Sigmoid colon (tissue), 7 donors: ENCODE results near the gene TCF12. TPM values are rescaled to one million over a fixed set of nuclear protein-coding genes. Genes with fewer than 3 reads are reported as not detected.

ENCODE experiments used
- DNase-seq: peaks from one replicate; pipeline ENCODE4 v3.0.0-alpha.2; 2019
- H3K27ac ChIP-seq, 4 donors: fragments of 200-600 bp; sonication (generic); one replicate each; pipeline ENCODE4 v1.5.1; 2016 to 2019; ENCODE audit warnings: mild to moderate bottlenecking in 1 of 4
- H3K27me3 ChIP-seq, 3 donors: fragments of 200-600 bp; sonication (generic); one replicate each; pipeline ENCODE4 v1.5.1; 2019; ENCODE audit warnings: mild to moderate bottlenecking in 1 of 3
- H3K36me3 ChIP-seq, 4 donors: fragments of 200-600 bp; sonication (generic); one replicate each; pipeline ENCODE4 v1.5.1; 2016 to 2019
- H3K4me1 ChIP-seq, 4 donors: fragments of 200-600 bp; sonication (generic); one replicate each; pipeline ENCODE4 v1.5.1; 2017 to 2019
- H3K4me3 ChIP-seq, 4 donors: fragments of 200-600 bp; sonication (generic); one replicate each; pipeline ENCODE4 v1.5.1; 2017 to 2019; ENCODE audit warnings: mild to moderate bottlenecking in 2 of 4, moderate library complexity in 1 of 4
- H3K9me3 ChIP-seq, 4 donors: fragments of 200-600 bp in 3 of 4; sonication (generic) in 3 of 4; one replicate each; pipeline versions ENCODE4 v1.5.1 to v1.6.1; 2013 to 2019
- CTCF ChIP-seq, 4 experiments: fragments of 450-650 bp in 3 of 4; fragments of 200-600 bp in 1 of 4; IDR thresholded peaks; one replicate each; pipeline ENCODE4 v1.5.1; 2016 to 2019; ENCODE audit warnings: antibody characterized with exemption in 4 of 4, mild to moderate bottlenecking in 3 of 4, moderate library complexity in 2 of 4
- EP300 ChIP-seq, 4 donors: sonication (generic); formaldehyde crosslinking; IDR thresholded peaks; one replicate each; pipeline ENCODE4 v1.6.1; 2017; ENCODE audit warnings: antibody characterized with exemption in 4 of 4
- POLR2A ChIP-seq, 2 donors: fragments of 450-650 bp; IDR thresholded peaks; one replicate each; pipeline ENCODE4 v1.6.1; 2016; ENCODE audit warnings: antibody characterized with exemption in 2 of 2, mild to moderate bottlenecking in 2 of 2, moderate library complexity in 2 of 2
- POLR2AphosphoS5 ChIP-seq, 4 donors: sonication (generic); formaldehyde crosslinking; IDR thresholded peaks; one replicate each; pipeline ENCODE4 v1.6.1; 2017; ENCODE audit warnings: antibody characterized with exemption in 4 of 4
- WGBS, 2 donors: extraction: QIAGEN DNeasy Blood & Tissue Kit; methylation state at CpG; one replicate each; pipeline ENCODE4 v1.1.7; 2013; 5-methylcytosine and 5-hydroxymethylcytosine counted together
- intact Hi-C: fragments of 100-400 bp; cut with DNase I; formaldehyde crosslinking; loops from one replicate; pipeline ENCODE4 v1.15.1; 2023
- polyA plus RNA-seq, 3 donors: library from polyadenylated mRNA; stranded (reverse); fragments of 200-250 nt; gene quantifications; one replicate each; pipeline ENCODE4 v1.2.3, GENCODE V29; 2013
- total RNA-seq, 4 donors: library from RNA; depleted of rRNA; stranded (reverse); fragments of >200 nt; gene quantifications; one replicate each; pipeline ENCODE4 v1.1.0, GENCODE V29; 2016
- donor health status: healthy with polysubstance abuse.
- donor health status: Bipolar disorder and iron deficiency.
- donor health status: healthy.

The TCF12 gene
- total and polyA plus RNA-seq, 7 donors = 13.2 to 147 (median 77.8) TPM

GRCh38 chr15:56943403-56943802 is 25.0 kb downstream of the TCF12 start:
- Histone ChIP-seq H3K4me3 (no peak overlapping the region), H3K9me3 (peaks cover 0 to 7% (median 0%) of the 10 kb centered on the region in 4 donors), H3K27ac (no peak overlapping the region), H3K36me3 (no peaks in the 10 kb centered on the region), H3K4me1 (peaks cover 0 to 37% (median 16%) of the 10 kb centered on the region in 4 donors), H3K27me3 (no peaks in the 10 kb centered on the region)
- 89 to 96% methylated on average over 1 of the region's 1 CpG for WGBS, 2 donors
- DNase-seq = no peak
- TF ChIP-seq POLR2AphosphoS5 (IDR thresholded peaks at IDR 0.05) (no peak), EP300 (IDR thresholded peaks at IDR 0.05) (no peak), POLR2A (IDR thresholded peaks at IDR 0.05) (no peak), CTCF (IDR thresholded peaks at IDR 0.05) (no peak)
- intact Hi-C loops = no loop called here

GRCh38 chr15:56944485-56944884 is 26.0 kb downstream of the TCF12 start:
- TF ChIP-seq CTCF (IDR thresholded peaks at IDR 0.05) = no peak
- no peak for TF ChIP-seq EP300 (IDR thresholded peaks at IDR 0.05)
- TF ChIP-seq POLR2AphosphoS5 (IDR thresholded peaks at IDR 0.05) = no peak
- TF ChIP-seq POLR2A (IDR thresholded peaks at IDR 0.05) = no peak
- Histone ChIP-seq H3K4me1 (peaks cover 0 to 38% (median 14%) of the 10 kb centered on the region in 4 donors), H3K36me3 (no peaks in the 10 kb centered on the region), H3K27me3 (no peaks in the 10 kb centered on the region), H3K27ac (no peak overlapping the region), H3K4me3 (no peak overlapping the region), H3K9me3 (peaks cover 0 to 7% (median 0%) of the 10 kb centered on the region in 4 donors)
- intact Hi-C loops = no loop called here
- whole genome bisulfite sequencing, 2 donors = 74 to 90% methylated on average over 1 of the region's 1 CpG
- DNase-seq = no peak

GRCh38 chr15:56946150-56946549 is 27.7 kb downstream of the TCF12 start:
- WGBS, 2 donors = 97% methylated on average over 3 of the region's 3 CpGs
- Histone ChIP-seq H3K4me1 (peaks cover 0 to 40% (median 12%) of the 10 kb centered on the region in 4 donors), H3K4me3 (no peak overlapping the region), H3K27me3 (no peaks in the 10 kb centered on the region), H3K9me3 (peaks cover 0 to 7% (median 0%) of the 10 kb centered on the region in 4 donors), H3K36me3 (no peaks in the 10 kb centered on the region), H3K27ac (no peak overlapping the region)
- DNase-seq = no peak
- TF ChIP-seq EP300 (IDR thresholded peaks at IDR 0.05) (no peak), POLR2A (IDR thresholded peaks at IDR 0.05) (no peak), POLR2AphosphoS5 (IDR thresholded peaks at IDR 0.05) (no peak), CTCF (IDR thresholded peaks at IDR 0.05) (no peak)
- intact Hi-C loops = no loop called here

GRCh38 chr15:56948000-56948763 is 29.7 kb downstream of the TCF12 start:
- intact Hi-C loops = no loop called here
- TF ChIP-seq POLR2AphosphoS5 (IDR thresholded peaks at IDR 0.05) (no peak), CTCF (IDR thresholded peaks at IDR 0.05) (no peak), EP300 (IDR thresholded peaks at IDR 0.05) (no peak), POLR2A (IDR thresholded peaks at IDR 0.05) (no peak)
- WGBS, 2 donors = 95 to 96% methylated on average over 6 of the region's 6 CpGs

More at GRCh38 chr15:56948000-56948763, 29.7 kb downstream of the TCF12 start:
- Histone ChIP-seq H3K9me3 (peaks cover 0 to 7% (median 0%) of the 10 kb centered on the region in 4 donors), H3K4me3 (no peak overlapping the region), H3K36me3 (no peaks in the 10 kb centered on the region), H3K27ac (no peak overlapping the region), H3K27me3 (no peaks in the 10 kb centered on the region), H3K4me1 (peaks cover 0 to 24% (median 6%) of the 10 kb centered on the region in 4 donors)
- no peak for DNase-seq
